Activated naive CD4-positive, alpha-beta T cell (primary cell): ENCODE measurements around the gene ZNF407.
"Not testable (repeated sequence)": the region's sequence is repeated elsewhere in the genome, so short reads cannot be mapped to it uniquely, and the experiment has no call there.

ENCODE experiments used
- DNase-seq, 4 experiments: peaks; one replicate each; lab custom pipeline; 2025; lab: John Stamatoyannopoulos, UW

ZNF407 gene

GRCh38 chr18:74971358-74971757, 373.7 kb downstream of the ZNF407 start:
- not testable (repeated sequence) for DNase-seq

- not testable (repeated sequence) for DNase-seq
Measured at GRCh38 chr18:74971776-74972175, 374.1 kb downstream of the ZNF407 start.

- DNase-seq: no peak
Measured at GRCh38 chr18:74972354-74972753, 374.7 kb downstream of the ZNF407 start.

- no peak for DNase-seq
Measured at GRCh38 chr18:74975001-74975400, 377.3 kb downstream of the ZNF407 start.

- no peak for DNase-seq
Measured at GRCh38 chr18:74976331-74976909, 378.8 kb downstream of the ZNF407 start.

- DNase-seq: no peak
Measured at GRCh38 chr18:74977041-74977440, 379.4 kb downstream of the ZNF407 start.

GRCh38 chr18:74980669-74981068, 383.0 kb downstream of the ZNF407 start:
- no peak for DNase-seq

- DNase-seq: no peak
Measured at GRCh38 chr18:74981476-74981875, 383.8 kb downstream of the ZNF407 start.

GRCh38 chr18:74982946-74983635, 385.4 kb downstream of the ZNF407 start:
- DNase-seq: no peak

- no peak for DNase-seq
Measured at GRCh38 chr18:74989134-74989533, 391.5 kb downstream of the ZNF407 start.

- no peak for DNase-seq
Measured at GRCh38 chr18:74990563-74991081, 393.0 kb downstream of the ZNF407 start.

- no peak for DNase-seq
Measured at GRCh38 chr18:74994502-74995418, 397.1 kb downstream of the ZNF407 start.

GRCh38 chr18:74995419-74995736, 397.7 kb downstream of the ZNF407 start:
- DNase-seq: no peak

- DNase-seq: no peak
Measured at GRCh38 chr18:74996055-74996454, 398.4 kb downstream of the ZNF407 start.

GRCh38 chr18:74996996-74997395, 399.3 kb downstream of the ZNF407 start:
- DNase-seq: no peak

- DNase-seq: no peak
Measured at GRCh38 chr18:75000920-75001319, 403.2 kb downstream of the ZNF407 start.

GRCh38 chr18:75003039-75003438, 405.4 kb downstream of the ZNF407 start:
- no peak for DNase-seq

GRCh38 chr18:75003764-75004690, 406.4 kb downstream of the ZNF407 start:
- no peak for DNase-seq

GRCh38 chr18:75005626-75006025, 408.0 kb downstream of the ZNF407 start:
- no peak for DNase-seq

- DNase-seq: no peak
Measured at GRCh38 chr18:75008186-75008585, 410.5 kb downstream of the ZNF407 start.

GRCh38 chr18:75009296-75009695, 411.6 kb downstream of the ZNF407 start:
- DNase-seq: no peak

GRCh38 chr18:75009878-75010277, 412.2 kb downstream of the ZNF407 start:
- DNase-seq: no peak
